K562 (cell line): ENCODE measurements around the gene SPINT3. TPM values are rescaled to one million over a fixed set of nuclear protein-coding genes. Genes with fewer than 3 reads are reported as not detected.
A peak's percentile ranks its signal among the peaks of the same experiment; 100 is the strongest.

Experiments used
- ATF7 ChIP-seq: fragments of 450-650 bp; IDR thresholded peaks from 2 replicates; pipeline ENCODE4 v1.7.1; 2014; ENCODE audit warnings: mild to moderate bottlenecking, moderate library complexity
- SPI1 ChIP-seq: IDR thresholded peaks from 2 replicates; pipeline ENCODE4 v1.6.1; 2011; ENCODE audit warnings: low read depth, low read length, control low read depth, borderline replicate concordance
- ZFP1 ChIP-seq: fragments of 450-650 bp; formaldehyde crosslinking; IDR thresholded peaks from 2 replicates; pipeline ENCODE4 v1.4.0; 2020; ENCODE audit warnings: mild to moderate bottlenecking, mixed read lengths
- ZNF217 ChIP-seq: sonication (generic); formaldehyde crosslinking; IDR thresholded peaks from 2 replicates; pipeline ENCODE4 v1.8.0; 2022; ENCODE audit warnings: mild to moderate bottlenecking, missing genetic modification reagents
- polyA plus RNA-seq, 8 experiments: library from polyadenylated mRNA; depleted of rRNA in 4 of 8; stranded (reverse) in 5 of 8; unstranded in 3 of 8; fragments of >200 nt; fragmentation: Nextera tagmentation in 2 of 8; fragmentation: Illumina TruSeq in 1 of 8; extraction: Ambion mirVana in 2 of 8; extraction: Trizol in 1 of 8; gene quantifications; 2 replicates each; pipeline versions ENCODE4 v1.2.1 to v1.2.3, GENCODE V29; 2011 to 2014; ENCODE audit warnings: inconsistent platforms in 1 of 8, missing spikeins in 1 of 8
- total RNA-seq, 7 experiments: library from RNA; depleted of rRNA in 6 of 7; stranded (reverse); fragments of >200 nt in 6 of 7; fragmentation: Illumina TruSeq in 2 of 7; extraction: Trizol in 2 of 7; gene quantifications; 2 replicates each; pipeline versions ENCODE4 v1.2.1 to v1.2.3, GENCODE V29; 2011 to 2021; ENCODE audit warnings: low replicate concordance in 1 of 7
- TF ChIP-seq, protein P1 (sequence below): IDR thresholded peaks from 2 replicates; pipeline ENCODE4 v1.6.1; 2011; ENCODE audit warnings: borderline replicate concordance, low read depth, mild to moderate bottlenecking, moderate library complexity, low read length; ENCODE audit not compliant: insufficient read depth, poor library complexity, severe bottlenecking
- TF ChIP-seq, protein P2 (sequence below), 3 experiments: IDR thresholded peaks in 2 of 3; conservative IDR thresholded peaks in 1 of 3; 2 replicates each; pipeline ENCODE4 v1.5.1; 2011 to 2012; ENCODE audit warnings: low read length in 3 of 3, mild to moderate bottlenecking in 3 of 3, control low read depth in 2 of 3, improper control_type of control experiment in 1 of 3, inconsistent platforms in 1 of 3, low read depth in 1 of 3, mixed read lengths in 1 of 3, moderate library complexity in 1 of 3; ENCODE audit not compliant: insufficient read depth in 2 of 3

SPINT3 gene
- total and polyA plus RNA-seq, 9 of the 15 experiments (the other 6 are each of a cell fraction or from before 2014, with no cell fraction given), result not detected

DNA sequence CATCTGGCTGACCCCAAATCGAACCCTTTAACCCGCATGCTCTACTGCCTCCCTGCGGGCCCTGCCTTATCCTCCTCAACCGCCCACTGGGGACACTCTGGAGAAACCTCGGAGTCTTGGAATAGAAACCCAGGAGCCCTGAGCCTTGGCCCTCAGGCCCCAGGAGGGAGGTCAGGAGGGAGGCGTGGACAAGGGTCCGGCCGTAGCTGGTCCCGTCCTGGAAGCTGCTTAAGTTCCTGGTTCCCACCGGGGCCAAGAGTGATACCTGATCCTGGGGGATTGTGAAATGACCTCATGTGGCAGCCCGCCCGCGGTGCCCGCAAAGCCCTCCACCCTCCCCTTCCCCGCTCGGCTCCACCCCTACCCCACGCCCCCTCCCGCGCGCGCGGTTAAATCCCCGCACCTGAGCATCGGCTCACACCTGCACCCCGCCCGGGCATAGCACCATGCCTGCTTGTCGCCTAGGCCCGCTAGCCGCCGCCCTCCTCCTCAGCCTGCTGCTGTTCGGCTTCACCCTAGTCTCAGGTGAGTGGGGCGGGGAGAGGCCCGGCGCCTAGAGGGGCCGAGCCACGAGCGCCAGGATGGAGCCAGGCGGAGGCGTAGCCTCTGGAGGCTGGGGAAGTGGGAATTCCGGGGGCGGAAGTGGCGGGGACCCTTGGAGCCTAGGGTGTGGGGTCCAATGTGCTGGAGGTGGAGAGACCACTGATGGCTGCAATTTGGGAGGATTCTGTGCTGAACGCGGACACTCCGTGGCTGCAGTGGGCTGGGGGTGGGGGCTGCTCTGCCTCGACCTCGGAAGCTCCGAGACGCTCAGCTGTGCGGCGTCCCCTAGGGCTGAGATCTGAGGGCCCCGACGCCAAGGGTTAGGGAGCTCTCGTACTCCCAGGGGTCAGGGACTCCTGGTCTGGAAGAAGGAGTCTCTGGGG, 45.8 kb downstream of the SPINT3 start, which contains the start of gene WFDC2 (continued):
- TF ChIP-seq SPI1 (no peak), ZFP1 (CRISPR knock-in tag) (no peak), ZNF217 (CRISPR knock-in tag) (no peak), ATF7 (no peak)
- TF ChIP-seq, protein P1, sequence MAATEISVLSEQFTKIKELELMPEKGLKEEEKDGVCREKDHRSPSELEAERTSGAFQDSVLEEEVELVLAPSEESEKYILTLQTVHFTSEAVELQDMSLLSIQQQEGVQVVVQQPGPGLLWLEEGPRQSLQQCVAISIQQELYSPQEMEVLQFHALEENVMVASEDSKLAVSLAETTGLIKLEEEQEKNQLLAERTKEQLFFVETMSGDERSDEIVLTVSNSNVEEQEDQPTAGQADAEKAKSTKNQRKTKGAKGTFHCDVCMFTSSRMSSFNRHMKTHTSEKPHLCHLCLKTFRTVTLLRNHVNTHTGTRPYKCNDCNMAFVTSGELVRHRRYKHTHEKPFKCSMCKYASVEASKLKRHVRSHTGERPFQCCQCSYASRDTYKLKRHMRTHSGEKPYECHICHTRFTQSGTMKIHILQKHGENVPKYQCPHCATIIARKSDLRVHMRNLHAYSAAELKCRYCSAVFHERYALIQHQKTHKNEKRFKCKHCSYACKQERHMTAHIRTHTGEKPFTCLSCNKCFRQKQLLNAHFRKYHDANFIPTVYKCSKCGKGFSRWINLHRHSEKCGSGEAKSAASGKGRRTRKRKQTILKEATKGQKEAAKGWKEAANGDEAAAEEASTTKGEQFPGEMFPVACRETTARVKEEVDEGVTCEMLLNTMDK, result peak; percentile 7
- TF ChIP-seq, protein P2, sequence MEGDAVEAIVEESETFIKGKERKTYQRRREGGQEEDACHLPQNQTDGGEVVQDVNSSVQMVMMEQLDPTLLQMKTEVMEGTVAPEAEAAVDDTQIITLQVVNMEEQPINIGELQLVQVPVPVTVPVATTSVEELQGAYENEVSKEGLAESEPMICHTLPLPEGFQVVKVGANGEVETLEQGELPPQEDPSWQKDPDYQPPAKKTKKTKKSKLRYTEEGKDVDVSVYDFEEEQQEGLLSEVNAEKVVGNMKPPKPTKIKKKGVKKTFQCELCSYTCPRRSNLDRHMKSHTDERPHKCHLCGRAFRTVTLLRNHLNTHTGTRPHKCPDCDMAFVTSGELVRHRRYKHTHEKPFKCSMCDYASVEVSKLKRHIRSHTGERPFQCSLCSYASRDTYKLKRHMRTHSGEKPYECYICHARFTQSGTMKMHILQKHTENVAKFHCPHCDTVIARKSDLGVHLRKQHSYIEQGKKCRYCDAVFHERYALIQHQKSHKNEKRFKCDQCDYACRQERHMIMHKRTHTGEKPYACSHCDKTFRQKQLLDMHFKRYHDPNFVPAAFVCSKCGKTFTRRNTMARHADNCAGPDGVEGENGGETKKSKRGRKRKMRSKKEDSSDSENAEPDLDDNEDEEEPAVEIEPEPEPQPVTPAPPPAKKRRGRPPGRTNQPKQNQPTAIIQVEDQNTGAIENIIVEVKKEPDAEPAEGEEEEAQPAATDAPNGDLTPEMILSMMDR (IDR thresholded peaks at IDR 0.05 in 2 of 3, conservative IDR thresholded peaks at IDR 0.05 in 1 of 3; ENCODE audit: insufficient read depth in 2 of 3, low read depth in 1 of 3, low read length in 3 of 3), result peak in 2 of 3 experiments; percentile 22 to 69; a peak in 4 of 6 replicates
